GM10266 (cell line): ENCODE data around the gene HIVEP1.

ENCODE experiments used
- DNase-seq: peaks from one replicate; pipeline ENCODE4 v3.0.0; 2012; ENCODE audit errors: extremely low spot score
- TF ChIP-seq, protein P1 (sequence below): IDR thresholded peaks from 2 replicates; pipeline ENCODE4 v1.5.1; 2012; ENCODE audit warnings: mild to moderate bottlenecking, low read depth; ENCODE audit not compliant: control insufficient read depth, insufficient read depth; ENCODE audit errors: missing control alignments

HIVEP1 gene

DNA sequence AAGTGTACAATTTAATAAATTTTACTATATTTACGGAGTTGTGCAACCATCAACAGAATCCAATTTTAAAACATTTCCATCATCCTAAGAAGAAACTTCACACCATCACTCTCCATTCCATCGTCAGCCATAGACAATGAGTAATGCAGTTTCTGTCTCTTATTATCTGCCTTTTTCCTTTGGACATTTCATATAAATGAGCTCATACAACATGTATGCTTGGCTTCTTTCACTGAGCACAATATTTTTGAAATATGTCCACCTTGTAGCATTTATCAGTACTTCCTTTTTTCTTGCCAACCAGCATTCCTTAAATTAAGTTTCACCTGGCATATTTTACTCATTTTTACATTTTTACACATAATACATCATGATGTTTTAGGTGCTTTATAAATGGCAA lies 22.7 kb upstream of the HIVEP1 start:
- no peak for DNase-seq
- TF ChIP-seq, protein P1, sequence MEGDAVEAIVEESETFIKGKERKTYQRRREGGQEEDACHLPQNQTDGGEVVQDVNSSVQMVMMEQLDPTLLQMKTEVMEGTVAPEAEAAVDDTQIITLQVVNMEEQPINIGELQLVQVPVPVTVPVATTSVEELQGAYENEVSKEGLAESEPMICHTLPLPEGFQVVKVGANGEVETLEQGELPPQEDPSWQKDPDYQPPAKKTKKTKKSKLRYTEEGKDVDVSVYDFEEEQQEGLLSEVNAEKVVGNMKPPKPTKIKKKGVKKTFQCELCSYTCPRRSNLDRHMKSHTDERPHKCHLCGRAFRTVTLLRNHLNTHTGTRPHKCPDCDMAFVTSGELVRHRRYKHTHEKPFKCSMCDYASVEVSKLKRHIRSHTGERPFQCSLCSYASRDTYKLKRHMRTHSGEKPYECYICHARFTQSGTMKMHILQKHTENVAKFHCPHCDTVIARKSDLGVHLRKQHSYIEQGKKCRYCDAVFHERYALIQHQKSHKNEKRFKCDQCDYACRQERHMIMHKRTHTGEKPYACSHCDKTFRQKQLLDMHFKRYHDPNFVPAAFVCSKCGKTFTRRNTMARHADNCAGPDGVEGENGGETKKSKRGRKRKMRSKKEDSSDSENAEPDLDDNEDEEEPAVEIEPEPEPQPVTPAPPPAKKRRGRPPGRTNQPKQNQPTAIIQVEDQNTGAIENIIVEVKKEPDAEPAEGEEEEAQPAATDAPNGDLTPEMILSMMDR = no peak

DNA sequence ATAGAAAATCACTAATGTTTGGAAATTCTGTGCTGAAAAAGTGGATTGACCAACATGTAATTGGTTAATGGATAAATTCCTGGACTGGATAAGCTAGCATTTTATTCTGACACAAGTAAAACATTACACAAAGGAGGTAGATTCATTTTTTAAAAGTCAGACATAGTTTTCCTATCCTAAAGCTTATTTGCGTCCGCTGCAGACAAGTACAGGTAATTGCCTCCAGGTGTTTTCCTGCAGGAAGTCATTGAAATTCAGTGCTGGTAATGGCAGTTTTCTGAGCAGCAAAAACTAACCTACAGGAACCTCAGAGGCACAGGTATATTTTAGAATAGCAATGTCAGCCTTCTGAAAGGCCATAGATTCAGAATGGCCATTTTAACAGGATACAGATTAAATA lies 20.0 kb upstream of the HIVEP1 start:
- DNase-seq = no peak
- TF ChIP-seq, protein P1 = no peak

DNA sequence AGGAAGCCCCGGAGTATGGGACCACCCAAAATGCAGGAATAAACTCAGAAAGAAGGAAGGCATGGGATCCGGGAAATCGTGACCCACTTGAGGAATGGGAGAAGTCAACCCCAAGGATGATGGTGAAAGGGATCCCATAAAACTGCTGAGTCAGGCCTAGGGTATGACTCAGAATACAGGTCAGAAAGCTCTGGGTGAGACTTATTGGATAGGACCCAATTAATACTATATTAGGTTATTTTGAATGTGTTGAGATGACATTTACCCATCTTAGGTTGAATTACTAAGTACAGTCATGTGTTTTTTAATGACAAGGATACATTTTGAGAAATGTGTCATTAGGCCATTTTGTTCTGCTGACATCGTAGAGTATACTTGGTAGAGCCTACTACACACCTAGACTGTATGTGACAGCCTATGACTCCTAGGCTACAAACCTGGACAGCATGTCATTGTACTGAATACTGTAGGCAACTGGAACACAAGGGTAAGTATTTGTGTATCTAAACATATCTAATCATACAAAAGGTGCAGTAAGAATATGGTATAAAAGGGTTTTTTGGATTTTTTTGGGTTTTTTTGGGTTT lies 17.1 kb upstream of the HIVEP1 start:
- TF ChIP-seq, protein P1 = no peak
- no peak for DNase-seq

DNA sequence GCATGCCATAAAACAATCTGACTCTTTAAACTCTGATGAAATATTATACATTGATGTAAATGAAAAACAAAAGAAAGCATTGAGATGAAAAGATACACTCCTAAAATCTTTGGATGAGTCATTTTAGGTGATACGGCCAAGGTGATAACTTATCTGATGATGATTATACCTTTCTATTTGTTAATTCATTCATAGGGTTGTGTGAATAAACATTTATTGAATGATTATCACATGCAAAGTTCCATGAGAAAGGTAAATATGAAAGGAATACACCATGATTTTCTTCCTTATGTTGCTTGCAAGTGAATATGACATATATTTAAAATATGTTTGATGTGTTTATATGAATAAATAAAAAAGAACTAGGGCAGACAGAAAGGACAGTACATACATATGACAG lies 15.4 kb upstream of the HIVEP1 start:
- no peak for DNase-seq
- TF ChIP-seq, protein P1 = no peak

DNA sequence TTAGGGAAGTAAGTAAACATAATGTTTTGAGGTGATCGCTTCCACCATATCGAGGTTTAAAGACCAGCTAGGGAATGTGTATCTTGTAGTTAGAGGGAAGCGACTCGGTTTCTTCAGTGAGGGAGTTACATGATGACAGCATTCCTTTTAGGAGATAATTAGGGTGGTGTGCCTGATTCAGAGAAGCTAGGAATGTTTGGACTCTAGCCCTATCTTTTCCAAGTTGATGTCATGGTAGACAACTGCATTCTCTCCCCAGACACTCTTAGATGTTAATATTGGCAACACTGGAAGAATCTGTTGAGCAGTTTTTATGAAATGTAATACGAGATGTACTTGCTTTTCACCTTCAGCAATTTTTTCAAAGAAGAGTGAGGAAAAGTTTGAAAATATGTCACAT lies 12.9 kb upstream of the HIVEP1 start:
- TF ChIP-seq, protein P1 = no peak
- no peak for DNase-seq

DNA sequence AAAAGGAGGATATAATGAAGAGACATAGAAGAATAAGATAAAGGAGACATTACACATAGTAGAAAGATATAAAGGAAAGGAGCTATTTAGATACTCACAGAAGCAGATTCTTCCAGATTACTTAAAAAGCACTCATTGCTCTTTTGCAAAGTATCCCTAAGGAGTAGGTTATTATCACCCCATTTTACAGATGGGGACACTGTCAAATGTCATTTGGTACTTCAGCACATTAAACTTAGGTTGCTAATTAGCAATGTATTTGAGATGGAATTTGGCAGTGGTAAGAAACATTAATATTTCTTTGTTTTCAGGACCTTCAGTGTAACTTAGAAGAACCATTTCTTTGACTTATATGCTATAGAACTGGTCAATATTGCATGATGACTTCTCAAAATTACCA lies 11.9 kb upstream of the HIVEP1 start:
- TF ChIP-seq, protein P1 = no peak
- no peak for DNase-seq

DNA sequence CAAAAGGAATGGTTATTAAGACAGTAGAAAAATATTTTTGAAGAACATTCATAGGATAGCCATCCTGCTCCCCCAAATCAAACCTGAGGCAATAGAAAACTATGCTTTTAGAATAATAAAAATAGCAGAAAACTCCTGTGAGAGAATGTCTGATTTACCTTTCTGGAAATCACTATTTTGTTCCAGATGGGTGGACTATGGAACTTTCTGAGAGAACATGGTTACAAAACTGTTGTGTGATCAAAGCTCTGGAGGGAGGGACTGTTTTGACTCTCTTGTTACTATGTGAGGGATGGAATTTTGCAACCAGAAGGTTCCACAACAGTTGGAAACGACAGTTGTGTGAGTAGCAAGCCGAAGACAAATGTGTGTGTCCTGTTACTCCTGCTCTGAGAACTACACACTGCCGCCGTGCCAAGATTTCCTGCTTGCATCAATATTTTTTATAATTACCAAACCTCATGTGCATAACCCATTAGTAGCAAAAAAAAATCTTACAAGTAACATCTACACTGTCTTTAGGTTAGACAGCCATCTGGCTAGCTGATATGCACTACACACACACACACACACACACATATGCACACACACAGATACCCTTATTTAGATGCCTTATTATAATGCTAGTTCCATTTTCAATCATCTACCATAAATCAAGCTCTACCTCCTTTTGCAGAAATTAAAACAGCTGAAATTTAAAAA lies 11.0 kb upstream of the HIVEP1 start:
- DNase-seq = no peak
- TF ChIP-seq, protein P1 = no peak
